Thyroid gland (tissue), 4 donors: ENCODE measurements around the gene IGSF6.

ENCODE experiments used
- CTCF ChIP-seq, 6 experiments: fragments of 200-600 bp in 3 of 6; fragments of 450-650 bp in 3 of 6; sonication (generic) in 3 of 6; IDR thresholded peaks; one replicate each; pipeline ENCODE4 v1.5.1; 2016 to 2019; ENCODE audit warnings: antibody characterized with exemption in 6 of 6, mild to moderate bottlenecking in 2 of 6, inconsistent platforms in 1 of 6, moderate library complexity in 1 of 6
- POLR2A ChIP-seq, 2 donors: fragments of 450-650 bp; IDR thresholded peaks; one replicate each; pipeline ENCODE4 v1.6.1; 2017; ENCODE audit warnings: antibody characterized with exemption in 2 of 2, mild to moderate bottlenecking in 2 of 2, moderate library complexity in 1 of 2

GRCh38 chr16:21667575-21667974 is 15.2 kb upstream of the IGSF6 start:
- no peak for TF ChIP-seq CTCF (IDR thresholded peaks at IDR 0.05)
- no peak for TF ChIP-seq POLR2A (IDR thresholded peaks at IDR 0.05)
